K562 treated with DMSO at 1 percent for 24 hours (cell line): Measurements from ENCODE around the gene GAN. TPM values are rescaled to one million over a fixed set of nuclear protein-coding genes. Genes with fewer than 3 reads are reported as not detected.

Experiments used
- total RNA-seq: library from RNA; unstranded; fragments of 300-600 nt; gene quantifications from 2 replicates; pipeline ENCODE4 v1.2.3, GENCODE V29; 2022; ENCODE audit warnings: low read depth; ENCODE audit not compliant: insufficient read depth

The GAN gene, protein sequence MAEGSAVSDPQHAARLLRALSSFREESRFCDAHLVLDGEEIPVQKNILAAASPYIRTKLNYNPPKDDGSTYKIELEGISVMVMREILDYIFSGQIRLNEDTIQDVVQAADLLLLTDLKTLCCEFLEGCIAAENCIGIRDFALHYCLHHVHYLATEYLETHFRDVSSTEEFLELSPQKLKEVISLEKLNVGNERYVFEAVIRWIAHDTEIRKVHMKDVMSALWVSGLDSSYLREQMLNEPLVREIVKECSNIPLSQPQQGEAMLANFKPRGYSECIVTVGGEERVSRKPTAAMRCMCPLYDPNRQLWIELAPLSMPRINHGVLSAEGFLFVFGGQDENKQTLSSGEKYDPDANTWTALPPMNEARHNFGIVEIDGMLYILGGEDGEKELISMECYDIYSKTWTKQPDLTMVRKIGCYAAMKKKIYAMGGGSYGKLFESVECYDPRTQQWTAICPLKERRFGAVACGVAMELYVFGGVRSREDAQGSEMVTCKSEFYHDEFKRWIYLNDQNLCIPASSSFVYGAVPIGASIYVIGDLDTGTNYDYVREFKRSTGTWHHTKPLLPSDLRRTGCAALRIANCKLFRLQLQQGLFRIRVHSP
- total RNA-seq: 2.2 and 2.3 TPM in 2 replicates

DNA sequence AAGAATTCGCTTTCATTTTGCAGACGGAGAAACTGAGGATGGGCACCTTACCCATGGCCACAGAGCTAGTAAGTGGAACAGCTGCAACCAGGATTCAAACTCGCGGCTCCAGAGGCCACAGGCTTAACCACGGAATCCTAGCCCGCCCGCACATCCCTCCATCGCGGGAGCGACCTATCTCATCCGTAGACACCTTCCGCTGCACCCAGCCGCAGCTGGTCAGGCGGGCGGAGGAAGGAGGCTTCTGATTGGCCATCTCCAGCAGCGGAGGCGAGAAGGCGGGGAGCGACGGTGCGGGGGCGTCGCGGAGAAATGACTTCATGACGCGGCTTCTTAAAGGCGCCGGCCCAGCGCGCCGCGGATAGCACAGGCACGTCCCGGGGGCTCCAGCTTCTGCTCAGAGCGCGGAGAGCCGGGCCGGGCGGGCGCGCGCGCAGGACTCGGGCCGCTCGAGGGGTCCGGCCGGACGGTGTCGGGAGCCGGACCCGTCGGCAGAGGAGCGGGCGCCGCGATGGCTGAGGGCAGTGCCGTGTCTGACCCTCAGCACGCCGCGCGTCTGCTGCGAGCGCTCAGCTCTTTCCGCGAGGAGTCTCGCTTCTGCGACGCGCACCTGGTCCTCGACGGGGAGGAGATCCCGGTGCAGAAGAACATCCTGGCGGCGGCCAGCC is at the start of gene GAN:
TSS of gene GAN (plus strand) at position 360 of the 668 bp plus-strand sequence. CDS start at position 512, 152 bp downstream.

Other genes with a start within 250 kb of the GAN start
- gene C16orf46, start 237.7 kb upstream of the GAN start, total RNA-seq: 1.1 and 1.2 TPM in 2 replicates
- gene GCSH, start 218.6 kb upstream of the GAN start, total RNA-seq: 23.6 and 26.2 TPM in 2 replicates
- 0.14 TPM in 1 of 2 replicates, not detected in the other for gene BCO1, start 76.3 kb upstream of the GAN start, total RNA-seq
- gene CMIP, start 129.8 kb downstream of the GAN start, total RNA-seq: 63.4 and 72.6 TPM in 2 replicates